ENCODE results near the gene RAB44.
"Not testable (repeated sequence)": the region's sequence is repeated elsewhere in the genome, so short reads cannot be mapped to it uniquely, and the experiment has no call there.

Gene RAB44

GRCh38 chr6:36686668-36687513 is 10.7 kb upstream of the RAB44 start:
- DNase-seq (ENCODE audit: low read depth in 1 of 2, low spot score in 1 of 2): no peak

- DNase-seq (ENCODE audit: low read depth in 1 of 2, low spot score in 1 of 2): no peak
These were observed 9.4 kb upstream of the RAB44 start for GRCh38 chr6:36688063-36688738.

- DNase-seq (ENCODE audit: low read depth in 1 of 2, low spot score in 1 of 2): no peak
These were observed 8.9 kb upstream of the RAB44 start for GRCh38 chr6:36688739-36689075.

- no peak for DNase-seq (ENCODE audit: low read depth in 1 of 2, low spot score in 1 of 2)
These were observed 6.6 kb upstream of the RAB44 start for GRCh38 chr6:36691011-36691410.

- no peak for DNase-seq (ENCODE audit: low read depth in 1 of 2, low spot score in 1 of 2)
These were observed 6.0 kb upstream of the RAB44 start for GRCh38 chr6:36691612-36692011.

GRCh38 chr6:36692220-36692619 is 5.4 kb upstream of the RAB44 start:
- DNase-seq (ENCODE audit: low read depth in 1 of 2, low spot score in 1 of 2): no peak

- DNase-seq (ENCODE audit: low read depth in 1 of 2, low spot score in 1 of 2): no peak
These were observed 4.5 kb upstream of the RAB44 start for GRCh38 chr6:36692861-36693702.

GRCh38 chr6:36694616-36695015 is 3.0 kb upstream of the RAB44 start:
- DNase-seq (ENCODE audit: low read depth in 1 of 2, low spot score in 1 of 2): no peak

- no peak for DNase-seq (ENCODE audit: low read depth in 1 of 2, low spot score in 1 of 2)
These were observed 2.2 kb upstream of the RAB44 start for GRCh38 chr6:36695414-36695813.

GRCh38 chr6:36698196-36698595 is 570 bp downstream of the RAB44 start:
- DNase-seq (ENCODE audit: low read depth in 1 of 2, low spot score in 1 of 2): no peak

GRCh38 chr6:36698871-36699271 is 1.2 kb downstream of the RAB44 start:
- DNase-seq (ENCODE audit: low read depth in 1 of 2, low spot score in 1 of 2): no peak

- DNase-seq (ENCODE audit: low read depth in 1 of 2, low spot score in 1 of 2): no peak
These were observed 1.7 kb downstream of the RAB44 start for GRCh38 chr6:36699348-36699747.

- no peak for DNase-seq (ENCODE audit: low read depth in 1 of 2, low spot score in 1 of 2)
These were observed 2.6 kb downstream of the RAB44 start for GRCh38 chr6:36700071-36700812.

- no peak for DNase-seq (ENCODE audit: low read depth in 1 of 2, low spot score in 1 of 2)
These were observed 3.2 kb downstream of the RAB44 start for GRCh38 chr6:36700831-36701230.

GRCh38 chr6:36701401-36701991 is 3.9 kb downstream of the RAB44 start:
- no peak for DNase-seq (ENCODE audit: low read depth in 1 of 2, low spot score in 1 of 2)

GRCh38 chr6:36702656-36703055 is 5.0 kb downstream of the RAB44 start:
- DNase-seq (ENCODE audit: low read depth in 1 of 2, low spot score in 1 of 2): no peak

GRCh38 chr6:36703081-36703606 is 5.5 kb downstream of the RAB44 start:
- DNase-seq (ENCODE audit: low read depth in 1 of 2, low spot score in 1 of 2): no peak

GRCh38 chr6:36703982-36704381 is 6.4 kb downstream of the RAB44 start:
- no peak for DNase-seq (ENCODE audit: low read depth in 1 of 2, low spot score in 1 of 2)

- DNase-seq (ENCODE audit: low read depth in 1 of 2, low spot score in 1 of 2): not testable (repeated sequence)
These were observed 7.4 kb downstream of the RAB44 start for GRCh38 chr6:36704961-36705577.

- DNase-seq (ENCODE audit: low read depth in 1 of 2, low spot score in 1 of 2): no peak
These were observed 8.7 kb downstream of the RAB44 start for GRCh38 chr6:36706339-36706738.
